ENCODE data around the gene GABPB2. TPM values are rescaled to one million over a fixed set of nuclear protein-coding genes. Genes with fewer than 3 reads are reported as not detected.

GABPB2 gene
- total and polyA plus RNA-seq, 2 of the 13 experiments (the other 11 are each of a cell fraction or from before 2014, with no cell fraction given), result 0.09 TPM; not detected in 1

- TF ChIP-seq STAT6 (CRISPR knock-in tag; IDR thresholded peaks at IDR 0.05; ENCODE audit: borderline replicate concordance) (no peak), MIER3 (CRISPR knock-in tag; IDR thresholded peaks at IDR 0.05; ENCODE audit: borderline replicate concordance) (peak; percentile 47; the same call in 1 of the 2 replicates), ZNF318 (CRISPR knock-in tag; IDR thresholded peaks at IDR 0.05) (no peak), SPEN (CRISPR knock-in tag; IDR thresholded peaks at IDR 0.05; ENCODE audit: low read depth) (no peak), JUND (CRISPR knock-in tag; IDR thresholded peaks at IDR 0.05) (peak; percentile 95), ZNF777 (CRISPR knock-in tag; IDR thresholded peaks at IDR 0.05) (no peak), ZNF180 (CRISPR knock-in tag; IDR thresholded peaks at IDR 0.05; ENCODE audit: borderline replicate concordance, low read depth) (no peak), ZNF512B (CRISPR knock-in tag; IDR thresholded peaks at IDR 0.05; ENCODE audit: borderline replicate concordance) (no peak), ZSCAN22 (CRISPR knock-in tag; IDR thresholded peaks at IDR 0.05) (no peak), HMG20B (CRISPR knock-in tag; conservative IDR thresholded peaks at IDR 0.05) (no peak), KDM1A (CRISPR knock-in tag; IDR thresholded peaks at IDR 0.05) (peak; percentile 63; the same call in 1 of the 2 replicates), HNRNPUL1 (IDR thresholded peaks at IDR 0.05; ENCODE audit: low read depth, low read length) (no peak), NFKBIZ (CRISPR knock-in tag; IDR thresholded peaks at IDR 0.05) (no peak), EP300 (IDR thresholded peaks at IDR 0.05; ENCODE audit: low read depth in 2 of 2, low read length in 2 of 2) (0 out of 4 replicates have a peak, but pooled peaks of 1 of the 2 experiments have one; percentile 23), EP300 (CRISPR knock-in tag; IDR thresholded peaks at IDR 0.05; ENCODE audit: borderline replicate concordance) (no peak)
These were observed 37.8 kb downstream of the GABPB2 start (continued) for GRCh38 chr1:151108331-151108730.
